ENCODE measurements around the gene MYH10.

MYH10 gene

DNA sequence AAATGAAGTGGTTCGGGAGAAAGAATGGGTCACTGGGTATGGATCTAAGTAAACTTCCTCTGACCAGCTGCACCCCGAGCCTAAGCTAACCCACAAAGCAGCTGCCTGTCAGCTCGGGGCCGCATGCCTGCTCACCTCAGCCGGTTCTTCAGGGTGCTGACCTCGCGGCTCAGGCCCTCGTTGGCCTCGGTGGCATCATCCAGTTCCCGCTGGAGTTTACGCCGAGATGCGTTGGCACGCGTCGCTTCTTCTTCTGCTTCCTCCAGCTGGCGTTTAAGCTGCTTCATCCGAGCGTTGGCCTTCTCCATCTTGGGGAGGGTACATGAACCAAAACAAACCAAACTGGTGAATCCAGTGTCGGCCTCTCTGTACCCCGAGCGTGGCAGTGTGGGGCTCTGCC lies 153.8 kb downstream of the MYH10 start:
- Histone ChIP-seq H3K9me3 (ENCODE audit: insufficient read depth, low read length) (no peaks in the 10 kb centered on the region), H3K9ac (ENCODE audit: low read length) (no peak overlapping the region), H3K27me3 (ENCODE audit: low read length) (no peaks in the 10 kb centered on the region), H4K20me1 (ENCODE audit: low read depth, low read length) (no peaks in the 10 kb centered on the region), H3K9me2 (replicated peaks; ENCODE audit: insufficient read depth, low read length) (no peaks in the 10 kb centered on the region), H3K36me3 (ENCODE audit: low read length) (no peaks in the 10 kb centered on the region), H3K79me2 (ENCODE audit: insufficient read depth, low read length) (no peaks in the 10 kb centered on the region), H3F3A (ENCODE audit: insufficient read depth) (no peaks in the 10 kb centered on the region), H3K4me2 (ENCODE audit: low read depth, low read length, poor library complexity, severe bottlenecking) (no peak overlapping the region), H3K4me3 (ENCODE audit: insufficient read depth, low read length, poor library complexity, severe bottlenecking) (no peak overlapping the region), H3K27ac (ENCODE audit: low read depth, low read length) (no peak overlapping the region), H2AFZ (ENCODE audit: low read depth, low read length, severe bottlenecking) (no peak overlapping the region)
- TF ChIP-seq EZH2phosphoT487 (conservative IDR thresholded peaks at IDR 0.05; ENCODE audit: low read length) = no peak
- TF ChIP-seq CTCF (IDR thresholded peaks at IDR 0.05; ENCODE audit: insufficient read depth, low read length, poor library complexity, severe bottlenecking) = no peak

DNA sequence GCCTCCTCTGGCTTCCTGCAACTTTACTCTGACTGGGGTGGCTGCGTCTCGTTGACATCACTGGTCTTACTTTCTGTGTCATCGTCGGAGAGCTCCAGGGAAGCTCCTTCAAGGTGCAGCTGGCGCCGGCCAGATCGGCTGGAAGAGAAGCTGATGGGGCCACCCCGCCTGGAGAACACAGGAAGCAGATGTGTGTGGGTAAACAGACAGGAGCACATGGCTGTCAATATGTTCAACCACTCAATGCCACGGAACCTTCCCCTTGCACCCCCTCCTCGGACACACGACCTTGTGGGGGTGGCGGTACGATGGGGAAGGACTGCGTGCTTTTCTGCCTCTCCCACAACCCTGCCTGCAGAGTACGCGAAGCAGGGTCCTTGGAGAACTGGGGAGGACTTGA lies 154.7 kb downstream of the MYH10 start:
- Histone ChIP-seq H3K27me3 (ENCODE audit: low read length) (no peaks in the 10 kb centered on the region), H3K9me3 (ENCODE audit: insufficient read depth, low read length) (no peaks in the 10 kb centered on the region), H3K9me2 (replicated peaks; ENCODE audit: insufficient read depth, low read length) (no peaks in the 10 kb centered on the region), H2AFZ (ENCODE audit: low read depth, low read length, severe bottlenecking) (no peak overlapping the region), H3K4me2 (ENCODE audit: low read depth, low read length, poor library complexity, severe bottlenecking) (no peak overlapping the region), H3F3A (ENCODE audit: insufficient read depth) (no peaks in the 10 kb centered on the region), H3K9ac (ENCODE audit: low read length) (no peak overlapping the region), H3K36me3 (ENCODE audit: low read length) (no peaks in the 10 kb centered on the region), H3K79me2 (ENCODE audit: insufficient read depth, low read length) (no peaks in the 10 kb centered on the region), H3K4me3 (ENCODE audit: insufficient read depth, low read length, poor library complexity, severe bottlenecking) (no peak overlapping the region), H4K20me1 (ENCODE audit: low read depth, low read length) (no peaks in the 10 kb centered on the region), H3K27ac (ENCODE audit: low read depth, low read length) (no peak overlapping the region)
- TF ChIP-seq CTCF (IDR thresholded peaks at IDR 0.05; ENCODE audit: insufficient read depth, low read length, poor library complexity, severe bottlenecking) (no peak), EZH2phosphoT487 (conservative IDR thresholded peaks at IDR 0.05; ENCODE audit: low read length) (no peak)

DNA sequence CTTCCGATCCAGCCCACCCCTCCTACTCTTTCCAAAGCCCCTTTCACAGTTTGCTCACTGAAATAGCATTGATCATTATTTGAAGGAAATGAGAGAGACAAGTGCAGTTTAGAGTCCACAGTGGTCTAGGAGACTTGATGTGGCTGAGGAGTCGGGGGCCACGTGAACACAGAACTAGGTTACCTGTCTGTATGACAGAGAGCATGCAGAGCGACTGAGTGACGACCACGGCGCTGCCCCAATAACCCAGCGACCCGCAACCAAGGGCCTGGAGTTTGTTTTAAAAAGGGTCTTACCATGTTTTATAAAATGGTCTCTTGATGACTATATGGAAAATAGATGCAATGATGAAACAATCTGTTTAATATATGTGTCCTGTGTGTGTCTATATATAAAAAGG lies 155.3 kb downstream of the MYH10 start:
- H3K9me2 ChIP-seq (replicated peaks; ENCODE audit: insufficient read depth, low read length) = no peaks in the 10 kb centered on the region
- H3K36me3 ChIP-seq (ENCODE audit: low read length) = no peaks in the 10 kb centered on the region
- no peak for TF ChIP-seq EZH2phosphoT487 (conservative IDR thresholded peaks at IDR 0.05; ENCODE audit: low read length)
- TF ChIP-seq CTCF (IDR thresholded peaks at IDR 0.05; ENCODE audit: insufficient read depth, low read length, poor library complexity, severe bottlenecking) = no peak
- no peaks in the 10 kb centered on the region for H3K9me3 ChIP-seq (ENCODE audit: insufficient read depth, low read length)
- no peaks in the 10 kb centered on the region for H4K20me1 ChIP-seq (ENCODE audit: low read depth, low read length)
- H3K27me3 ChIP-seq (ENCODE audit: low read length) = no peaks in the 10 kb centered on the region
- H3F3A ChIP-seq (ENCODE audit: insufficient read depth) = no peaks in the 10 kb centered on the region
- no peak overlapping the region for H3K9ac ChIP-seq (ENCODE audit: low read length)
- no peak overlapping the region for H3K4me2 ChIP-seq (ENCODE audit: low read depth, low read length, poor library complexity, severe bottlenecking)
- no peak overlapping the region for H3K27ac ChIP-seq (ENCODE audit: low read depth, low read length)
- no peak overlapping the region for H2AFZ ChIP-seq (ENCODE audit: low read depth, low read length, severe bottlenecking)
- H3K79me2 ChIP-seq (ENCODE audit: insufficient read depth, low read length) = no peaks in the 10 kb centered on the region
- no peak overlapping the region for H3K4me3 ChIP-seq (ENCODE audit: insufficient read depth, low read length, poor library complexity, severe bottlenecking)

DNA sequence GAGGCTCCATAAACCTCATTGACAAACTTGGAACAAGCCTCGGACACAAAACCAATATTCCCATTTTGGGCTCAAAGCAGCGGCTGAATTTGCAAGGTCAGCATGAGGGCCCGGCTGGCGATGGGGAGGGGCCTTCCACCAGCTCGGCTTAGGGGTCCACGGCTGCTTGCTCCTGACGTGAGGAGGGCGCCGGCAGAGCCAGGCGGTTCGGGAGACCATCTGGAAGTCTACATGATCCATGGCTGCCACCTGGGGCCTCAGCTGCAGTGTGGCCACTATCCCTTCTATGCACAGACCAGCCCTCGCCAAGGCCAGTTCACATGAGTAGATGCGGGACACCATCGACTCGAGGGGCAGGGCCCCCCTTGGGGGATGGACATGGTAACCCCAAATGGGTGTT lies 155.7 kb downstream of the MYH10 start:
- Histone ChIP-seq H3K79me2 (ENCODE audit: insufficient read depth, low read length) (no peaks in the 10 kb centered on the region), H3K27me3 (ENCODE audit: low read length) (no peaks in the 10 kb centered on the region), H3K4me3 (ENCODE audit: insufficient read depth, low read length, poor library complexity, severe bottlenecking) (no peak overlapping the region), H3K9me3 (ENCODE audit: insufficient read depth, low read length) (no peaks in the 10 kb centered on the region), H3K27ac (ENCODE audit: low read depth, low read length) (no peak overlapping the region), H3K36me3 (ENCODE audit: low read length) (no peaks in the 10 kb centered on the region), H2AFZ (ENCODE audit: low read depth, low read length, severe bottlenecking) (no peak overlapping the region), H3K9ac (ENCODE audit: low read length) (no peak overlapping the region), H3K4me2 (ENCODE audit: low read depth, low read length, poor library complexity, severe bottlenecking) (no peak overlapping the region), H4K20me1 (ENCODE audit: low read depth, low read length) (no peaks in the 10 kb centered on the region), H3F3A (ENCODE audit: insufficient read depth) (no peaks in the 10 kb centered on the region), H3K9me2 (replicated peaks; ENCODE audit: insufficient read depth, low read length) (no peaks in the 10 kb centered on the region)
- TF ChIP-seq CTCF (IDR thresholded peaks at IDR 0.05; ENCODE audit: insufficient read depth, low read length, poor library complexity, severe bottlenecking) = no peak
- no peak for TF ChIP-seq EZH2phosphoT487 (conservative IDR thresholded peaks at IDR 0.05; ENCODE audit: low read length)
